Fibroblast of villous mesenchyme (primary cell): ENCODE measurements around the gene PLA2G2C. TPM values are rescaled to one million over a fixed set of nuclear protein-coding genes. Genes with fewer than 3 reads are reported as not detected.

Experiments
- DNase-seq: peaks from one replicate; pipeline ENCODE4 v3.0.0-alpha.2; 2010; ENCODE audit warnings: low read depth
- H3K4me3 ChIP-seq: 2 replicates; pipeline ENCODE4 v1.5.1; 2011; ENCODE audit warnings: low read depth, mild to moderate bottlenecking, low read length
- CTCF ChIP-seq: IDR thresholded peaks from 2 replicates; pipeline ENCODE4 v1.5.1; 2012; ENCODE audit warnings: low read depth, mild to moderate bottlenecking, low read length; ENCODE audit not compliant: insufficient read depth
- total RNA-seq: library from RNA; depleted of rRNA; stranded (reverse); fragments of >200 nt; gene quantifications from 2 replicates; pipeline ENCODE4 v1.2.3, GENCODE V29; 2012

Gene PLA2G2C
- total RNA-seq, 1 donor = not detected

DNA sequence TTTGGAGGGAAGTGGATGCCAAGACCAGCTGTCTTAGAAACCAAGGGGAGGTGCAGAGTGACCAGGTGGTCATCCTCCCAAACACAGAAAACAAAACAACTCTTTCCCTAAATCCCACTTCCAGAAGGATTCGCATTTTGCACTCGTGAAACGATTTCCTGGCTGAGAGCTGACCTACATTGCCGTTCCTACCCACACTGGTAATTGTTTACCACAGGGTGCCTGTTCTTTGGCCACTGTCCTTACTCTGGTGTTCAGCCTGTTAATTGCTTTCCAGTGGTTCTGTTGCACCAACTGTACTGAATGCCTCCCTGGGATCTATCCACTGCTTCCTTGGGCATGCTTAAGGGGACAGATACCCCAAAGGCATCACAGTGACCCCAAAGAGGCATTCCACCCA is 23.2 kb upstream of the PLA2G2C start:
- H3K4me3 ChIP-seq = no peak overlapping the region
- TF ChIP-seq CTCF = no peak
- DNase-seq = no peak

- DNase-seq = no peak
- TF ChIP-seq CTCF = no peak
- H3K4me3 ChIP-seq = no peak overlapping the region
Measured at GRCh38 chr1:20207546-20207945, 21.2 kb upstream of the PLA2G2C start.

- no peak overlapping the region for H3K4me3 ChIP-seq
- no peak for DNase-seq
Measured at GRCh38 chr1:20202166-20202565, 15.8 kb upstream of the PLA2G2C start.

GRCh38 chr1:20200966-20201365 is 14.6 kb upstream of the PLA2G2C start:
- no peak for DNase-seq
- no peak for TF ChIP-seq CTCF
- H3K4me3 ChIP-seq = no peak overlapping the region

More at GRCh38 chr1:20202166-20202565, 15.8 kb upstream of the PLA2G2C start:
- no peak for TF ChIP-seq CTCF

DNA sequence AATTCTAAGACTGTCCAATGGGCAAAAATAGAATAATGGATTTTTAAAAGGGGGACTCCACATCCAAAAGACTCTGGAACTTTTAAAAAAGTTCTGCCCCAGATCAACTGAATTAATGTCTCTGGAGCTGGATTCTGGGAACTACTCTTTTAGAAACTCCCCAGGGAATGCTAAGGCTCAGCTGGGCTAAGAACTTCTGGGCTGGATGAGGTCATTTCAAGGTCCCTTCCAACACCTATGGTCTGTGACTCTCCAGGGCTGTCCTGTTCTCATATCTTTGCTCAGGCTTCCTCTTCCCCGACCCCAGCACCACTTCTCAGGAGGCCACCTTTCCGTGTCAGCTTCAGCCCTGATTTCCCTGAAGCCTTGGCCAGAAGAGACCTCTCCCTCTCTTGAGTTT is 13.5 kb upstream of the PLA2G2C start:
- no peak overlapping the region for H3K4me3 ChIP-seq
- DNase-seq = no peak
- no peak for TF ChIP-seq CTCF

DNA sequence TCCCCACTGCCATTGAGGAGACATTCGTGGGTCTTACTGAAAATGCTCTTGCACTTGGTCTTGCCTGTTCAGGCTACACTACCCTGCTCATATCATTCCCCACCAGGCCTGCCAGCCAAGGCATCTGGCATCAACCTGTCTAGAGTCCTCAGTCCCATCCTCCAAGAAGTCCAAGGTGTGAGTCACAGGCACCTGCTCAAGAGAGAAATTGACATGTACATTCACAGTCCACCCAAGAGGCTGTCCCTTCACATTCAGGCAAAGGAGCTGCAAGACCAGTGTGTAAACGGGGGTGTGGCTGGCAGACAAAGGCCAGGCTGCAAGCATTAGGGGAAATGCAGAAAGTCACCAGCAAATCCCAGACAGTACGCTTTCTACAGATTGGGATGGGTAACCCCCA is 13.1 kb upstream of the PLA2G2C start:
- TF ChIP-seq CTCF = no peak
- DNase-seq = no peak
- no peak overlapping the region for H3K4me3 ChIP-seq

DNA sequence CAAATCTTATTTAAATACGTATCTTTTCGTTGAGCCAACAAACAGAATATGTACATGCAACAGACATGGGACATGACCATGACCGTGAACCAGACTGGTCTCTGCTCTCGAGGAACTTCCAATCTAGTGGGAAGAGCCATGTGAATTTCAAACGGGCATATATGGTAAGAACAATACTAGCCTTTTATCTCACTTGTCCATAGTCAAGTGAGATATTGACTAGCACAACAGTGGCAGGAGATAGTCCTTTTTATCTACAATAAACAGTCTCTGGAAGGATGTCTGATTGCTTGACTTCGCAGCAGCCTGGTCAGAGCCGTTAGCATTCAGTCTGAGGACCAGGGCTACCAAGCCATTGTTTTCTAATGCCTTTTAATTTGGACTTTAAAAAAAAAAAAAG is 12.6 kb upstream of the PLA2G2C start:
- DNase-seq = no peak
- no peak overlapping the region for H3K4me3 ChIP-seq
- TF ChIP-seq CTCF = no peak
